HepG2 (cell line): ENCODE data around the gene PTS. TPM values are rescaled to one million over a fixed set of nuclear protein-coding genes. Genes with fewer than 3 reads are reported as not detected.

Experiments used
- ATM ChIP-seq: fragments of 450-650 bp; IDR thresholded peaks from 2 replicates; pipeline ENCODE4 v1.7.1; 2017; ENCODE audit warnings: mild to moderate bottlenecking, borderline replicate concordance
- ELF3 ChIP-seq: IDR thresholded peaks from 2 replicates; pipeline ENCODE4 v1.6.1; 2016; ENCODE audit warnings: missing genetic modification reagents, missing compliant biosample characterization
- PREB ChIP-seq: sonication (generic); formaldehyde crosslinking; IDR thresholded peaks from 2 replicates; pipeline ENCODE4 v1.4.0; 2020; ENCODE audit warnings: missing genetic modification reagents
- SKI ChIP-seq: fragments of 450-650 bp; IDR thresholded peaks from one replicate; pipeline ENCODE4 v1.6.1; 2018; ENCODE audit warnings: mild to moderate bottlenecking; ENCODE audit not compliant: partially characterized antibody
- SNAPC4 ChIP-seq: sonication (generic); formaldehyde crosslinking; IDR thresholded peaks from 2 replicates; pipeline ENCODE4 v1.4.0; 2020; ENCODE audit warnings: mild to moderate bottlenecking, missing genetic modification reagents
- ZNF234 ChIP-seq: sonication (generic); formaldehyde crosslinking; conservative IDR thresholded peaks from 2 replicates; pipeline ENCODE4 v1.5.1; 2020; ENCODE audit warnings: mild to moderate bottlenecking, missing genetic modification reagents
- ZNF501 ChIP-seq: sonication (generic); formaldehyde crosslinking; IDR thresholded peaks from 2 replicates; pipeline ENCODE4 v1.5.1; 2020; ENCODE audit warnings: mild to moderate bottlenecking, moderate library complexity, missing genetic modification reagents
- ZNF710 ChIP-seq: sonication (generic); formaldehyde crosslinking; IDR thresholded peaks from 2 replicates; pipeline ENCODE4 v1.5.0; 2020; ENCODE audit warnings: mild to moderate bottlenecking, missing genetic modification reagents, borderline replicate concordance
- polyA plus RNA-seq, 8 experiments: library from polyadenylated mRNA; depleted of rRNA in 3 of 8; stranded (reverse) in 7 of 8; unstranded in 1 of 8; fragments of >200 nt; fragmentation: Illumina TruSeq in 4 of 8; extraction: Trizol in 4 of 8; gene quantifications; 2 replicates each; pipeline versions ENCODE4 v1.2.1 to v1.2.3, GENCODE V29; 2011 to 2016; ENCODE audit warnings: low read depth in 4 of 8, missing spikeins in 1 of 8, mixed read lengths in 1 of 8; ENCODE audit not compliant: insufficient read depth in 1 of 8
- total RNA-seq, 5 experiments: library from RNA; depleted of rRNA; stranded (reverse); fragments of >200 nt; fragmentation: Illumina TruSeq; extraction: Trizol; gene quantifications; 2 replicates each; pipeline ENCODE4 v1.2.3, GENCODE V29; 2016; ENCODE audit warnings: low read depth in 1 of 5

The PTS gene
- total and polyA plus RNA-seq, 2 of the 13 experiments (the other 11 are each of a cell fraction or from before 2014, with no cell fraction given): 33.6 to 49.3 TPM

GRCh38 chr11:112280268-112281126 lies 54.3 kb downstream of the PTS start (continued):
- TF ChIP-seq SNAPC4 (CRISPR knock-in tag) (no peak), PREB (CRISPR knock-in tag) (no peak), ATM (no peak), SKI (no peak), ZNF501 (no peak), ZNF234 (CRISPR knock-in tag) (no peak), ELF3 (0 out of 2 replicates have a peak, but pooled peaks have one; percentile 40), ZNF710 (CRISPR knock-in tag) (no peak)
